Activated naive CD4-positive, alpha-beta T cell treated with anti-CD3 and anti-CD28 coated beads, Interleukin-2, amount 50 U/mL, for 72 hours (primary cell): ENCODE measurements around the gene RABEP2. TPM values are rescaled to one million over a fixed set of nuclear protein-coding genes. Genes with fewer than 3 reads are reported as not detected.

Experiments used
- ATAC-seq, 2 donors: fragments of 150-1000 bp; cut with Tn5 transposase; 2 replicates each; pipeline ENCODE4 v1.10.0; 2021; ENCODE audit warnings: mild to moderate bottlenecking in 2 of 2, moderate library complexity in 2 of 2
- DNase-seq, 2 donors: peaks; one replicate each; pipeline ENCODE4 v3.0.0; 2021 to 2022; ENCODE audit warnings: low spot score in 2 of 2
- H3K27ac Mint-ChIP-seq, 2 donors: one replicate each; pipeline ENCODE4 v1.8.0; 2022; ENCODE audit warnings: mild to moderate bottlenecking in 2 of 2, mixed read lengths in 2 of 2
- H3K36me3 Mint-ChIP-seq, 2 donors: one replicate each; pipeline ENCODE4 v1.8.0; 2022; ENCODE audit warnings: mixed read lengths in 2 of 2
- H3K9me3 Mint-ChIP-seq, 2 donors: one replicate each; pipeline ENCODE4 v1.8.0; 2022; ENCODE audit warnings: mixed read lengths in 2 of 2
- total RNA-seq, 2 donors: library from RNA; stranded (reverse); gene quantifications; one replicate each; pipeline ENCODE4 v1.2.3, GENCODE V29; 2022

Gene RABEP2
- total RNA-seq, 2 donors from 2014 or later: 20.7 to 25.1 TPM

GRCh38 chr16:28918698-28919097, 6.3 kb downstream of the RABEP2 start:
- peaks cover 8 to 9% of the 10 kb centered on the region in 2 donors for H3K36me3 Mint-ChIP-seq
- no peaks in the 10 kb centered on the region for H3K9me3 Mint-ChIP-seq
- no peak for ATAC-seq

GRCh38 chr16:28917095-28917494, 7.9 kb downstream of the RABEP2 start:
- no peak for DNase-seq
- peaks cover 8 to 9% of the 10 kb centered on the region in 2 donors for H3K36me3 Mint-ChIP-seq

More at GRCh38 chr16:28918698-28919097, 6.3 kb downstream of the RABEP2 start:
- no peak for DNase-seq
- no peak overlapping the region for H3K27ac Mint-ChIP-seq

GRCh38 chr16:28915181-28915580, 9.9 kb downstream of the RABEP2 start:
- peaks cover 8 to 9% of the 10 kb centered on the region in 2 donors for H3K36me3 Mint-ChIP-seq
- DNase-seq: no peak
- no peaks in the 10 kb centered on the region for H3K9me3 Mint-ChIP-seq
- no peak for ATAC-seq
- H3K27ac Mint-ChIP-seq: no peak overlapping the region

More at GRCh38 chr16:28917095-28917494, 7.9 kb downstream of the RABEP2 start:
- ATAC-seq: no peak
- Mint-ChIP-seq H3K27ac (peak overlapping the region in 1 of 2 donors; percentile 65), H3K9me3 (no peaks in the 10 kb centered on the region)

- DNase-seq (no peak), ATAC-seq (no peak)
- peaks cover 8 to 9% of the 10 kb centered on the region in 2 donors for H3K36me3 Mint-ChIP-seq
- H3K27ac Mint-ChIP-seq: peak overlapping the region in 1 of 2 donors; percentile 54
- H3K9me3 Mint-ChIP-seq: no peaks in the 10 kb centered on the region
Measured at GRCh38 chr16:28913946-28914724, 10.9 kb downstream of the RABEP2 start.

- Mint-ChIP-seq H3K27ac (peak overlapping the region in 1 of 2 donors; percentile 86), H3K36me3 (peaks cover 8% of the 10 kb centered on the region in 2 donors), H3K9me3 (no peaks in the 10 kb centered on the region)
- DNase-seq: no peak
- ATAC-seq: no peak
Measured at GRCh38 chr16:28912558-28912957, 12.5 kb downstream of the RABEP2 start.

- ATAC-seq (peak; percentile 29 to 35), DNase-seq (no peak)
- Mint-ChIP-seq H3K9me3 (no peaks in the 10 kb centered on the region), H3K27ac (no peak overlapping the region), H3K36me3 (no peaks in the 10 kb centered on the region)
Measured at GRCh38 chr16:28910086-28911031, 14.7 kb downstream of the RABEP2 start.

- ATAC-seq: no peak
- DNase-seq: no peak
- Mint-ChIP-seq H3K36me3 (no peaks in the 10 kb centered on the region), H3K27ac (no peak overlapping the region), H3K9me3 (no peaks in the 10 kb centered on the region)
Measured at GRCh38 chr16:28905800-28906372, 19.2 kb downstream of the RABEP2 start.

GRCh38 chr16:28905229-28905754, 19.7 kb downstream of the RABEP2 start:
- DNase-seq (no peak), ATAC-seq (no peak)
- Mint-ChIP-seq H3K27ac (no peak overlapping the region), H3K36me3 (no peaks in the 10 kb centered on the region), H3K9me3 (no peaks in the 10 kb centered on the region)

- Mint-ChIP-seq H3K36me3 (no peaks in the 10 kb centered on the region), H3K27ac (no peak overlapping the region), H3K9me3 (no peaks in the 10 kb centered on the region)
- ATAC-seq (no peak), DNase-seq (no peak)
Measured at GRCh38 chr16:28904828-28905227, 20.2 kb downstream of the RABEP2 start.

- no peak for ATAC-seq
- Mint-ChIP-seq H3K9me3 (no peaks in the 10 kb centered on the region), H3K27ac (no peak overlapping the region), H3K36me3 (no peaks in the 10 kb centered on the region)
- no peak for DNase-seq
Measured at GRCh38 chr16:28904363-28904762, 20.7 kb downstream of the RABEP2 start.

GRCh38 chr16:28903344-28904042, 21.5 kb downstream of the RABEP2 start:
- H3K27ac Mint-ChIP-seq: peak overlapping the region in 1 of 2 donors; percentile 41
- no peaks in the 10 kb centered on the region for H3K9me3 Mint-ChIP-seq
- H3K36me3 Mint-ChIP-seq: no peaks in the 10 kb centered on the region
- ATAC-seq: no peak
- DNase-seq: no peak

- no peaks in the 10 kb centered on the region for H3K36me3 Mint-ChIP-seq
- H3K27ac Mint-ChIP-seq: peak overlapping the region; percentile 41 to 44
- DNase-seq (no peak), ATAC-seq (peak; percentile 9 to 24)
- H3K9me3 Mint-ChIP-seq: no peaks in the 10 kb centered on the region
Measured at GRCh38 chr16:28902909-28903308, 22.1 kb downstream of the RABEP2 start.

GRCh38 chr16:28901862-28902261, 23.2 kb downstream of the RABEP2 start:
- Mint-ChIP-seq H3K9me3 (no peaks in the 10 kb centered on the region), H3K27ac (no peak overlapping the region), H3K36me3 (no peaks in the 10 kb centered on the region)
- DNase-seq (no peak), ATAC-seq (no peak)

GRCh38 chr16:28900601-28901000, 24.4 kb downstream of the RABEP2 start:
- peak overlapping the region in 1 of 2 donors; percentile 27 for H3K27ac Mint-ChIP-seq
- H3K9me3 Mint-ChIP-seq: no peaks in the 10 kb centered on the region
- no peaks in the 10 kb centered on the region for H3K36me3 Mint-ChIP-seq
- ATAC-seq (no peak), DNase-seq (no peak)

- Mint-ChIP-seq H3K36me3 (no peaks in the 10 kb centered on the region), H3K9me3 (no peaks in the 10 kb centered on the region), H3K27ac (peak overlapping the region in 1 of 2 donors; percentile 27)
- no peak for ATAC-seq
- no peak for DNase-seq
Measured at GRCh38 chr16:28899882-28900590, 25.0 kb downstream of the RABEP2 start.

GRCh38 chr16:28898942-28899341, 26.1 kb downstream of the RABEP2 start:
- Mint-ChIP-seq H3K9me3 (no peaks in the 10 kb centered on the region), H3K36me3 (no peaks in the 10 kb centered on the region), H3K27ac (no peak overlapping the region)
- no peak for ATAC-seq
- DNase-seq: no peak
